AG10803 (cell line): ENCODE data around the gene CEBPA.
"Not testable (repeated sequence)": the region's sequence is repeated elsewhere in the genome, so short reads cannot be mapped to it uniquely, and the experiment has no call there.

ENCODE experiments used
- DNase-seq: peaks from one replicate; pipeline ENCODE4 v3.0.0; 2010; ENCODE audit warnings: low read depth
- H3K4me3 ChIP-seq: 2 replicates; pipeline ENCODE4 v1.5.1; 2011; ENCODE audit warnings: mild to moderate bottlenecking, low read length, control low read depth
- CTCF ChIP-seq: conservative IDR thresholded peaks from 2 replicates; pipeline ENCODE4 v1.5.1; 2011; ENCODE audit warnings: mild to moderate bottlenecking, low read length, control low read depth, inconsistent platforms

The CEBPA gene

DNA sequence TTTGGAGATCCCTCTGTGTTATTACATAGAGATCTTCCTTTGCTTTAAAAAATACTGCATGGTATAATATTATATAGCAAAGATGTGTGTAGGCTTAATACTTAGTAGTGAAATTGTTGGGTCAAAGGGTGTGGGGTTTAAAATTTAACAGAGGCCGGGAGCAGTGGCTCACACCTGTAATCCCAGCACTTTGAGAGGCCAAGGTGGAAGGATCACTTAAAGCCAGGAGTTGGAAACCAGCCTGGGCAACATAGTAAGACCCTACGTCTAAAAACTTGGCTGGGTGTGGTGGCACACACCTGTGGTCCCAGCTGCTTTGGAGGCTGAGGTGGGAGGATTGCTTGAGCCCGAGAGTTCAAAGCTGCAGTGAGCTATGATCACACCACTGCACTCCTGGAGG, 22.3 kb upstream of the CEBPA start:
- TF ChIP-seq CTCF: no peak
- no peak for DNase-seq
- H3K4me3 ChIP-seq: no peak overlapping the region

- H3K4me3 ChIP-seq: no peak overlapping the region
- DNase-seq: no peak
- no peak for TF ChIP-seq CTCF
Observed at GRCh38 chr19:33323093-33323820, 20.9 kb upstream of the CEBPA start.

DNA sequence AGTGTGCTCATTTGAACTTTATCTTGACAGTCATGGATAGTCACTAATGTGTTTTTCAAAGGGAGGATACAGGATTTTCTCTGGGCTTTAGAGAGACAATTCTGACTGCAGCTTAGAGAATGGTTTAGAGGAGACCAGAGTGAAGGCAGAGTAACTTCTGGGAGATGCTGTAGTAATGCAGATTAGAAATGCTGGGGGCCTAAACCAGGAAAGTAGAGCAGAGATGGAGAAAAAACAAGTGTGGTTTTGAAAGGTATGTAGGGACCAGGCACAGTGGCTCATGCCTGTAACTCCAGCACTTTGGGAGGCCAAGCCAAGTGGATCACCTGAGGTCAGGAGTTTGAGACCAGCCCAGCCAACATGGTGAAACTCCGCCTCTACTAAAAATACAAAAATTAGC, 18.3 kb upstream of the CEBPA start:
- no peak overlapping the region for H3K4me3 ChIP-seq
- TF ChIP-seq CTCF: no peak
- no peak for DNase-seq

DNA sequence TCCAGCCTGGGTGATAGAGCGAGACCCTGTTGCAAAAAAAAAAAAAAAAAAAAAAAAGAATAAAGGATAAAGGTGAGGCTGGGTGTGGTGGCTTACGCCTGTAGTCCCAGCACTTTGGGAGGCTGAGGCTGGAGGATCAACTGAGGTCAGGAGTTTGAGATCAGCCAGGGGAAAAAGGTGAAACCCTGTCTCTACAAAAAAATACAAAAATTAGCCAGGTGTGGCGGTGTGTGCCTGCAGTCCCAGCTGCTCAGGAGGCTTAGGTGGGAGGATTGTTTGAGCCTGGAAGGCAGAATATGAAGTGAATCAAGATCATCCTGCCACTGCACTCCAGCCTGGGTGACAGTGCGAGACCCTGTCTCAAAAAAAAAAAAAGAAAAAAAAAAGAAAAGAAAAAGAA, 15.7 kb upstream of the CEBPA start:
- not testable (repeated sequence) for DNase-seq, H3K4me3 ChIP-seq

DNA sequence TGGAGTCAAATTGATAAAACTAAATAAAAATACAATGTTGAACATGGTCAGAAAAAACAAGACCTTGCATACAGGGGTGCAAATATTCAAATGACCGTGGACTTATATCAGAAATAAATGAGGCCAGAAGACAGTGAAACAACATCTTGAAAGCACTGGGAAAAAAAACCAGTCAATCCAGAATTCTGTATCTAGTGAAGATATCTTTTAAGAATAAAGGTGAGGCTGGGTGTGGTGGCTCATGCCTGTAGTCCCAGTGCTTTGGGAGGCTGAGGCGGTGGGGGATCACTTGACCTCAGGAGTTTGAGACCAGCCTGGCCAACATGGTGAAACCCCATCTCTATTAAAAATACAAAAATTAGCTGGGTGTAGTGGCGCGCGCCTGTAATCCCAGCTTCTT, 15.2 kb upstream of the CEBPA start:
- DNase-seq: no peak
- TF ChIP-seq CTCF: no peak
- H3K4me3 ChIP-seq: no peak overlapping the region

- no peak for DNase-seq
- no peak for TF ChIP-seq CTCF
Observed at GRCh38 chr19:33316541-33317264, 14.4 kb upstream of the CEBPA start.

GRCh38 chr19:33312808-33313207, 10.5 kb upstream of the CEBPA start:
- not testable (repeated sequence) for H3K4me3 ChIP-seq, DNase-seq

More at GRCh38 chr19:33316541-33317264, 14.4 kb upstream of the CEBPA start:
- no peak overlapping the region for H3K4me3 ChIP-seq

DNA sequence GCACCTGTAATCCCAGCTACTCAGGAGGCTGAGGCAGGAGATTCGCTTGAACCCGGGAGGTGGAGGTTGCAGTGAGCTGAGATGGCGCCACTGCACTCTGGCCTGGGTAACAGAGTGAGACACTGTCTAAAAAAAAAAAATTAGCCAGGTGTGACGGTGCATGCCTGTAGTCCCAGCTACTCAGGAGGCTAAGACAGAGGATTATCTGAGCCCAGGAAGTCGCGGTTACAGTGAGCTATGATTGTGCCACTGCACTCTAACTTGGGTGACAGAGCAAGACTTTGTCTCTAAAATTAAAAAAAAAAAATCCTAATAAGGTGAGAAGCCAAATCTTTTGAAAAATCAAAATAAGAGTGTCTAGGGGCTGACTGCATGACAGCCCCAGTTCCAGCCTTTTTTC, 9.7 kb upstream of the CEBPA start:
- no peak overlapping the region for H3K4me3 ChIP-seq
- DNase-seq: no peak
- no peak for TF ChIP-seq CTCF
